Breast epithelium (tissue), 4 donors: ENCODE data around the gene CD53. TPM values are rescaled to one million over a fixed set of nuclear protein-coding genes. Genes with fewer than 3 reads are reported as not detected.
"Not testable (repeated sequence)": the region's sequence is repeated elsewhere in the genome, so short reads cannot be mapped to it uniquely, and the experiment has no call there.

Experiments
- DNase-seq, 2 donors: peaks; one replicate each; pipeline ENCODE4 v3.0.0-alpha.2; 2019; ENCODE audit warnings: low spot score in 2 of 2
- H3K27ac ChIP-seq, 2 donors: fragments of 200-600 bp; sonication (generic) in 1 of 2; one replicate each; pipeline ENCODE4 v1.5.1; 2016 to 2019; ENCODE audit warnings: mild to moderate bottlenecking in 1 of 2
- H3K27me3 ChIP-seq, 2 donors: fragments of 200-600 bp; sonication (generic) in 1 of 2; one replicate each; pipeline versions ENCODE4 v1.5.1 to v1.6.0; 2017 to 2019; ENCODE audit warnings: control low read depth in 1 of 2, mild to moderate bottlenecking in 1 of 2
- H3K36me3 ChIP-seq: fragments of 200-600 bp; one replicate; pipeline ENCODE4 v1.5.1; 2019
- H3K4me1 ChIP-seq, 2 donors: fragments of 200-600 bp; sonication (generic); one replicate each; pipeline ENCODE4 v1.5.1; 2016 to 2019; ENCODE audit warnings: control low read depth in 1 of 2
- H3K4me3 ChIP-seq, 3 donors: fragments of 200-600 bp; sonication (generic); 1 replicate in 2 of 3; 2 replicates in 1 of 3; pipeline ENCODE4 v1.5.1; 2016 to 2019; ENCODE audit warnings: mild to moderate bottlenecking in 3 of 3, moderate library complexity in 2 of 3
- H3K9me3 ChIP-seq, 2 donors: fragments of 200-600 bp; sonication (generic) in 1 of 2; one replicate each; pipeline ENCODE4 v1.5.1; 2016 to 2019; ENCODE audit warnings: control low read depth in 1 of 2
- CTCF ChIP-seq, 3 donors: fragments of 450-650 bp; IDR thresholded peaks; one replicate each; pipeline ENCODE4 v1.5.1; 2016 to 2017; ENCODE audit warnings: antibody characterized with exemption in 3 of 3, mild to moderate bottlenecking in 3 of 3, moderate library complexity in 3 of 3
- POLR2A ChIP-seq: fragments of 450-650 bp; IDR thresholded peaks from one replicate; pipeline ENCODE4 v1.6.1; 2016; ENCODE audit warnings: antibody characterized with exemption, mild to moderate bottlenecking, moderate library complexity
- POLR2AphosphoS5 ChIP-seq, 3 donors: sonication (generic); formaldehyde crosslinking; IDR thresholded peaks; one replicate each; pipeline ENCODE4 v1.6.1; 2017; ENCODE audit warnings: antibody characterized with exemption in 3 of 3
- intact Hi-C: fragments of 100-400 bp; cut with DNase I; formaldehyde crosslinking; loops from one replicate; pipeline ENCODE4 v1.15.1; 2023; ENCODE audit warnings: low total_unique reads
- total RNA-seq, 3 donors: library from RNA; depleted of rRNA; stranded (reverse); fragments of >200 nt; gene quantifications; one replicate each; pipeline ENCODE4 v1.1.0, GENCODE V29; 2016

The CD53 gene
- total RNA-seq, 3 donors from 2014 or later = 36.1 to 72.6 (median 50.2) TPM

- H3K27ac ChIP-seq = no peak overlapping the region
- no peak for TF ChIP-seq POLR2A
- TF ChIP-seq POLR2AphosphoS5 (IDR thresholded peaks at IDR 0.05) = no peak
- no peak for TF ChIP-seq CTCF (IDR thresholded peaks at IDR 0.05)
- H3K4me1 ChIP-seq = no peaks in the 10 kb centered on the region
- intact Hi-C loops = no loop called here
- H3K36me3 ChIP-seq = no peaks in the 10 kb centered on the region
- no peaks in the 10 kb centered on the region for H3K27me3 ChIP-seq
- H3K4me3 ChIP-seq = no peak overlapping the region
- no peak for DNase-seq
- H3K9me3 ChIP-seq = peaks cover 0 to 7% of the 10 kb centered on the region in 2 donors
These were observed 13.9 kb upstream of the CD53 start for GRCh38 chr1:110859062-110859461.

GRCh38 chr1:110860174-110860573 lies 12.8 kb upstream of the CD53 start:
- Histone ChIP-seq H3K4me3 (no peak overlapping the region), H3K36me3 (no peaks in the 10 kb centered on the region), H3K27me3 (no peaks in the 10 kb centered on the region), H3K4me1 (no peaks in the 10 kb centered on the region), H3K9me3 (peaks cover 0 to 9% of the 10 kb centered on the region in 2 donors), H3K27ac (no peak overlapping the region)
- DNase-seq = no peak
- TF ChIP-seq POLR2A (no peak), CTCF (IDR thresholded peaks at IDR 0.05) (no peak), POLR2AphosphoS5 (IDR thresholded peaks at IDR 0.05) (no peak)
- intact Hi-C loops = no loop called here

- H3K36me3 ChIP-seq, H3K4me1 ChIP-seq, DNase-seq, H3K27ac ChIP-seq, intact Hi-C loops, H3K4me3 ChIP-seq, H3K27me3 ChIP-seq: not testable (repeated sequence)
- peaks cover 0 to 11% of the 10 kb centered on the region in 2 donors for H3K9me3 ChIP-seq
These were observed 12.3 kb upstream of the CD53 start for GRCh38 chr1:110860620-110861019.

- H3K27me3 ChIP-seq, H3K4me1 ChIP-seq, H3K36me3 ChIP-seq, H3K4me3 ChIP-seq, H3K27ac ChIP-seq, DNase-seq, intact Hi-C loops: not testable (repeated sequence)
- peaks cover 0 to 11% of the 10 kb centered on the region in 2 donors for H3K9me3 ChIP-seq
These were observed 11.0 kb upstream of the CD53 start for GRCh38 chr1:110861942-110862341.

GRCh38 chr1:110864287-110864686 lies 8.7 kb upstream of the CD53 start:
- intact Hi-C loops = no loop called here
- TF ChIP-seq POLR2A = no peak
- no peak for TF ChIP-seq CTCF (IDR thresholded peaks at IDR 0.05)
- TF ChIP-seq POLR2AphosphoS5 (IDR thresholded peaks at IDR 0.05) = no peak
- H3K4me3 ChIP-seq = no peak overlapping the region
- H3K9me3 ChIP-seq = peaks cover 4 to 11% of the 10 kb centered on the region in 2 donors
- no peaks in the 10 kb centered on the region for H3K27me3 ChIP-seq
- no peak for DNase-seq
- H3K36me3 ChIP-seq = no peaks in the 10 kb centered on the region
- no peak overlapping the region for H3K27ac ChIP-seq
- no peaks in the 10 kb centered on the region for H3K4me1 ChIP-seq

- Histone ChIP-seq H3K4me1 (no peaks in the 10 kb centered on the region), H3K36me3 (no peaks in the 10 kb centered on the region), H3K9me3 (peaks cover 0 to 4% of the 10 kb centered on the region in 2 donors), H3K27me3 (no peaks in the 10 kb centered on the region), H3K4me3 (no peak overlapping the region), H3K27ac (no peak overlapping the region)
- intact Hi-C loops = no loop called here
- DNase-seq = no peak
- TF ChIP-seq CTCF (IDR thresholded peaks at IDR 0.05) (no peak), POLR2AphosphoS5 (IDR thresholded peaks at IDR 0.05) (no peak), POLR2A (no peak)
These were observed 2.1 kb upstream of the CD53 start for GRCh38 chr1:110870721-110871388.
